Glutamatergic neuron (in vitro differentiated cells): ENCODE data around the gene LSM7. TPM values are rescaled to one million over a fixed set of nuclear protein-coding genes. Genes with fewer than 3 reads are reported as not detected.
A peak's percentile ranks its signal among the peaks of the same experiment; 100 is the strongest.

Source experiments
- DNase-seq: peaks from one replicate; pipeline ENCODE4 v3.0.0; 2022
- H3K27ac Mint-ChIP-seq: one replicate; pipeline ENCODE4 v1.8.0; 2020; ENCODE audit warnings: mild to moderate bottlenecking, mixed read lengths, inconsistent platforms; ENCODE audit not compliant: unreplicated experiment
- H3K27me3 Mint-ChIP-seq: one replicate; pipeline ENCODE4 v1.8.0; 2020; ENCODE audit warnings: mild to moderate bottlenecking, moderate library complexity, mixed read lengths, inconsistent platforms; ENCODE audit not compliant: unreplicated experiment
- H3K36me3 Mint-ChIP-seq: one replicate; pipeline ENCODE4 v1.8.0; 2020; ENCODE audit warnings: mild to moderate bottlenecking, mixed read lengths, inconsistent platforms; ENCODE audit not compliant: unreplicated experiment
- H3K4me1 Mint-ChIP-seq: one replicate; pipeline ENCODE4 v1.8.0; 2020; ENCODE audit warnings: mild to moderate bottlenecking, low read depth, mixed read lengths, inconsistent platforms; ENCODE audit not compliant: unreplicated experiment
- H3K4me3 Mint-ChIP-seq: one replicate; pipeline ENCODE4 v1.8.0; 2020; ENCODE audit warnings: mild to moderate bottlenecking, mixed read lengths, inconsistent platforms; ENCODE audit not compliant: unreplicated experiment
- H3K9me3 Mint-ChIP-seq: one replicate; pipeline ENCODE4 v1.8.0; 2020; ENCODE audit warnings: mild to moderate bottlenecking, moderate library complexity, mixed read lengths, inconsistent platforms; ENCODE audit not compliant: unreplicated experiment
- total RNA-seq: library from RNA; stranded (reverse); fragmentation: NEBNext Ultra II Directional; extraction: Animal tissue kit (Norgen Biotek cat#: 25700); gene quantifications from one replicate; pipeline ENCODE4 v1.2.1, GENCODE V29; 2021; ENCODE audit not compliant: unreplicated experiment
- TF ChIP-seq, protein P1 (sequence below): fragments of 200-600 bp; sonication (generic); IDR thresholded peaks from one replicate; pipeline ENCODE4 v1.5.0; 2021; ENCODE audit not compliant: partially characterized antibody, unreplicated experiment

The LSM7 gene
- total RNA-seq, 1 donor from 2014 or later, result 105 TPM

DNA sequence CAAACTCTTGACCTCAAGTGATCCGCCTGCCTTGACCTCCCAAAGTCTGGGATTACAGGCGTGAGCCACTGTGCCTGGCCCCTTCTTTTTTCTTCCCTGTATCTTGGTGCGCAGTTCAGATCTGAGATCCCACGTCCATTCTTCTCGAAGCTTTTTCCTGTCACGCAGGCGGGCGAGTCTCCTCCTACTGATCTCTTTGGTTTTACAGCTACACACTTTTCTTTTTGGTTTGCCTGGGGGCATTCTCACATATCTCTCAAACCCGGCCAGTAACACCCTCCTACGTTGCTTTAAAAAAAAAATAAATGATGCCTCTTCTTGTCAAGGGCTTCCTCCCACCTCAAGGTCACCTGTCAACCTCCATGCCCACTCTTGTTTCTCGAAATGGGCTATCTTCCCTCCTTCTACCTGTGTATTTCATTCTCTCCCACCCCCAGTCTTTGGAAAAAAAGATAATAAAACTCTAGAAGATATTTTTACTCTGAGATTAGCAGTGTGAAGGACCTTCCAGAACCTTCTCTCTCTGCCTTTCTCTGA, 43.8 kb upstream of the LSM7 start:
- H3K9me3 Mint-ChIP-seq, result peaks cover 7% of the 10 kb centered on the region
- peaks cover 5% of the 10 kb centered on the region for H3K27me3 Mint-ChIP-seq
- peaks cover 11% of the 10 kb centered on the region for H3K4me1 Mint-ChIP-seq
- DNase-seq, result no peak
- peak overlapping the region; percentile 1 for H3K4me3 Mint-ChIP-seq
- H3K27ac Mint-ChIP-seq, result no peak overlapping the region
- TF ChIP-seq, protein P1, sequence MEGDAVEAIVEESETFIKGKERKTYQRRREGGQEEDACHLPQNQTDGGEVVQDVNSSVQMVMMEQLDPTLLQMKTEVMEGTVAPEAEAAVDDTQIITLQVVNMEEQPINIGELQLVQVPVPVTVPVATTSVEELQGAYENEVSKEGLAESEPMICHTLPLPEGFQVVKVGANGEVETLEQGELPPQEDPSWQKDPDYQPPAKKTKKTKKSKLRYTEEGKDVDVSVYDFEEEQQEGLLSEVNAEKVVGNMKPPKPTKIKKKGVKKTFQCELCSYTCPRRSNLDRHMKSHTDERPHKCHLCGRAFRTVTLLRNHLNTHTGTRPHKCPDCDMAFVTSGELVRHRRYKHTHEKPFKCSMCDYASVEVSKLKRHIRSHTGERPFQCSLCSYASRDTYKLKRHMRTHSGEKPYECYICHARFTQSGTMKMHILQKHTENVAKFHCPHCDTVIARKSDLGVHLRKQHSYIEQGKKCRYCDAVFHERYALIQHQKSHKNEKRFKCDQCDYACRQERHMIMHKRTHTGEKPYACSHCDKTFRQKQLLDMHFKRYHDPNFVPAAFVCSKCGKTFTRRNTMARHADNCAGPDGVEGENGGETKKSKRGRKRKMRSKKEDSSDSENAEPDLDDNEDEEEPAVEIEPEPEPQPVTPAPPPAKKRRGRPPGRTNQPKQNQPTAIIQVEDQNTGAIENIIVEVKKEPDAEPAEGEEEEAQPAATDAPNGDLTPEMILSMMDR, result no peak
- H3K36me3 Mint-ChIP-seq, result no peaks in the 10 kb centered on the region

DNA sequence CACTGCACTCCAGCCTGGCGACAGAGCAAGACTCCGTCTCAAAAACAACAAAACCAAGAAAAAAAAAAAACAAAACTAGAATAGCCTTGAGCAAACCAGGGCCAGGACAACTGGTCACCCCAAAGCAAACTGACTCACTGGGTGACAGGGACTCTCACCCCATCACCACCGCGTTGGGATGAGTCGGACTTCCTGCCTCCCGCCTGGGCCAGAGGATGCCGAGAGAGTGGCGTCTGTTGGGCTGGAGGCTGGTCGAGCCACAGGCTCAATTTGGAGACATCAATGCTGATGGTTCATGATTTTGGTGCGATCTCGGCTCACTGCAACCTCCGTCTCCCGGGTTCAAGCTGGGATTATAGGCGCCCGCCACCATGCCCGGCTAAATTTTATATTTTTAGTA, 43.3 kb upstream of the LSM7 start:
- peaks cover 7% of the 10 kb centered on the region for H3K9me3 Mint-ChIP-seq
- H3K27me3 Mint-ChIP-seq, result peaks cover 5% of the 10 kb centered on the region
- no peak for DNase-seq
- TF ChIP-seq, protein P1, result no peak
- H3K4me3 Mint-ChIP-seq, result no peak overlapping the region
- H3K36me3 Mint-ChIP-seq, result no peaks in the 10 kb centered on the region
- H3K4me1 Mint-ChIP-seq, result peaks cover 9% of the 10 kb centered on the region
- H3K27ac Mint-ChIP-seq, result no peak overlapping the region

DNA sequence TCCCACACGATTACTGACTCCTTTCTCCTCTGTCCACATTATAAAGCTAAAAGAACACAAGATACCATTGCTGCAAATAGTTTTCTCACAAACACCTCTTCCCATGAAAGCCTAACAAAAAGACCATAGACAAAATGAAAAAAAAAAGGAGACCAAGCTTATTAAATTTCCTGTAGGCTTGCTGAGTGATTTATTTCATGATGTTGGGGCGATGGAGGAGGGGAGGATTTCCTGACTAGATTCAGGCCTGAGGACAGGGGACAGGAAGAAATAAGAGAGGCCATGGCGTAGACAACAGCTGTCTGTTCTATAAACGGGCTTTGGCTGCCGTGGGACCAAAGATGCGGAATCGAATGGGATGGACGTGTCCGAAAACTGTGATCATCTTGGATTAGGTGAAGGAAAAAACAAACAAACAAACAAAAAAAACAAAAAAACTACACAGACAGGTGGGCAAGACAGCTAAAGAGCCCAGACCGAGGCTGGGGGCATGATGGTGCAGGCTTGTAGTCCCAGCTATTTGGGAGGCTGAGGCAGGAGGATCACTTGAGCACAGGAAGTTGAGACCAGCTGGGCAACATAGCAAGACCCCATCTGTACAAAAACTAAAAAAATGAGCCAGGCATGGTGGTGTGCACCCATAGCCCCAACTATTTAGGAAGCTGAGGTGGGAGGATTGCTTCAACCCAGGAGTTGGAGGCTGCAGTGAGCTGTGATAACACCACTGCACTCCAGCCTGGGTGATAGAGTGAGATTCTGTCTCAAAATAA, 37.0 kb upstream of the LSM7 start:
- no peaks in the 10 kb centered on the region for H3K27me3 Mint-ChIP-seq
- TF ChIP-seq, protein P1, result no peak
- no peak for DNase-seq
- H3K27ac Mint-ChIP-seq, result no peak overlapping the region
- no peak overlapping the region for H3K4me3 Mint-ChIP-seq
- H3K9me3 Mint-ChIP-seq, result peaks cover 2% of the 10 kb centered on the region
- peaks cover 6% of the 10 kb centered on the region for H3K36me3 Mint-ChIP-seq
- peaks cover 3% of the 10 kb centered on the region for H3K4me1 Mint-ChIP-seq

DNA sequence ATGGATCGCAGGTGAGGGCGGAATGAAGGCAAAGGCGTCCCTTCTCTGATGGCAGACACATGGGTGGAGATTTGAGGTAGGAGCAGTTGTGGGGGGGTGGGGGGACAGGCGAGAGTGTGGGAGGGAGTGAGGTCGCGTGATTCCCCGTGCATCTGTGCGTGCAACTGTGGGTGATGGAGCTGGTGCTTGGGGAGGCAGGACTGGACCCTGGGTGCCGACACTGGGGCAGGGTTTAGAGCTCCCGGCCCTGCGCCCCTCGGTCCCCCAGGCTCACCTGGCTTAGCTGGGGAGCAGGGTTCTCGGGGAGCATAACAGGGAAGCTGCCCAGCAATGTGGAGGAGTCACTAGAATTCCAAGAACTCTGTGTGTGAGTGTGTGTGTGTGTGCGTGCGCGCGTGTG, 35.0 kb upstream of the LSM7 start:
- H3K27me3 Mint-ChIP-seq, result peaks cover 3% of the 10 kb centered on the region
- DNase-seq, result no peak
- H3K4me3 Mint-ChIP-seq, result no peak overlapping the region
- peaks cover 6% of the 10 kb centered on the region for H3K36me3 Mint-ChIP-seq
- peaks cover 3% of the 10 kb centered on the region for H3K4me1 Mint-ChIP-seq
- TF ChIP-seq, protein P1, result no peak
- no peak overlapping the region for H3K27ac Mint-ChIP-seq
- peaks cover 6% of the 10 kb centered on the region for H3K9me3 Mint-ChIP-seq

DNA sequence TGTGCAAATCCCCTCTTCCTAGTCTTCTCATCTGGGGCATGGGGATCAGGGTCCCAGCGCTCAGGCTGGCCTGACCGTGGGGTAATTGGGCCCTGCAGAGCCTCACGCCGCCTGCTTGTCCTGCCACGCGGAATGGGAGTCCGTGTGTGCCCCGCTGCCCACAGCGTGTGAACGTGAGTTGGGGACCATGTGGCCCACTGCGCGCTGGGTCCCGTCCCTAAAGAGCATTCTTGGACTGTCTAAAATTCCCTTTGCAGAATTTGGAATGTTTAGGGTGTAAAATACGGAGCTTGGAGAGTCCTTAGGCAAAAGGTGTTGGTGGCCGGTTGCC, 34.5 kb upstream of the LSM7 start:
- peaks cover 3% of the 10 kb centered on the region for H3K27me3 Mint-ChIP-seq
- H3K9me3 Mint-ChIP-seq, result peaks cover 8% of the 10 kb centered on the region
- no peak overlapping the region for H3K4me3 Mint-ChIP-seq
- peaks cover 3% of the 10 kb centered on the region for H3K4me1 Mint-ChIP-seq
- H3K27ac Mint-ChIP-seq, result no peak overlapping the region
- no peak for DNase-seq
- peaks cover 6% of the 10 kb centered on the region for H3K36me3 Mint-ChIP-seq
- TF ChIP-seq, protein P1, result no peak
